Measurements from ENCODE around the gene TOB1. TPM values are rescaled to one million over a fixed set of nuclear protein-coding genes. Genes with fewer than 3 reads are reported as not detected.

Gene TOB1
- total RNA-seq, 1 donor from 2014 or later: 26.2 TPM

DNA sequence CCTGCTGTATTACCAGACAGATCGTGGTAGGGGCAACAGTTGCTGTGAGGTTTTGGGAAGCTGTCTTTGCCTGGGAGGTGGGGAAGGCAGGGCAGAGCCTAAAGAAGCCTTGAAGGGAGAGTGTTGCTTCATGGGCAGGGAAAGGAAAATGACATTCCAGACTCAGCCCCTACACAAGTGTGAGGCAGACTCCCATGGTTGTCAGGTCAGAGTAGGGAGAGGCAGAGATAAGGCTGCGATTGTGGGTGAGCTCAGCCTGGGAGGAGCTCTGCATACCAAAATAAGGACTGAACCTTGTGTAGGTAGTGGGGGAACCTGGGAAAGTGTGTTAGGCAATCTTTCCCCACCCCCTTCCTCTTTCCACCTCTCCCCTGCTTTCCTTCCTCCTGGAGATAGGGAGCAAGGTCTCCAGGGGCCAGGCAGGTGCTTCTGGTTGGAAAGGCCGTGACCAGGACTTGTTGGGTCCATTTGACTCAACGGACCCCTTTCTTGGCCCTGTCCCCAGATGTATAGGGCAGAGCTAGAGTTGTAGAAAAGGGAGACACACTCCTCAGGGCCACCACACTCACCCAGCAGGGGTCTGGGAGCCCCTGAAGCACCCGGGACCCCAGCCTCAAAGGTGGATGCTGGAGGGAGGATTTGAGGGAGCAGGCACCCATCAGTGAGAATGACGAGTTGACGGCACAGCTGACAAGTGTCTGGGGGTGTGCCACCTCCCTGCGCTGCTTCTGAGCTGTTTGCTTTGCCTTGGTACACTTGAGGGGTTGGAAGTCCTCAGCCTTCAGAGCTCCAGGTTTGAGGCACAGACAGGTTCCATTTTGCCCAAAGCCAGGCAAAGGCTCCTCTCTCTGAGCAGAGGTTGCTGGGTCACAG, 18.5 kb upstream of the TOB1 start:
- TF ChIP-seq, protein P1, sequence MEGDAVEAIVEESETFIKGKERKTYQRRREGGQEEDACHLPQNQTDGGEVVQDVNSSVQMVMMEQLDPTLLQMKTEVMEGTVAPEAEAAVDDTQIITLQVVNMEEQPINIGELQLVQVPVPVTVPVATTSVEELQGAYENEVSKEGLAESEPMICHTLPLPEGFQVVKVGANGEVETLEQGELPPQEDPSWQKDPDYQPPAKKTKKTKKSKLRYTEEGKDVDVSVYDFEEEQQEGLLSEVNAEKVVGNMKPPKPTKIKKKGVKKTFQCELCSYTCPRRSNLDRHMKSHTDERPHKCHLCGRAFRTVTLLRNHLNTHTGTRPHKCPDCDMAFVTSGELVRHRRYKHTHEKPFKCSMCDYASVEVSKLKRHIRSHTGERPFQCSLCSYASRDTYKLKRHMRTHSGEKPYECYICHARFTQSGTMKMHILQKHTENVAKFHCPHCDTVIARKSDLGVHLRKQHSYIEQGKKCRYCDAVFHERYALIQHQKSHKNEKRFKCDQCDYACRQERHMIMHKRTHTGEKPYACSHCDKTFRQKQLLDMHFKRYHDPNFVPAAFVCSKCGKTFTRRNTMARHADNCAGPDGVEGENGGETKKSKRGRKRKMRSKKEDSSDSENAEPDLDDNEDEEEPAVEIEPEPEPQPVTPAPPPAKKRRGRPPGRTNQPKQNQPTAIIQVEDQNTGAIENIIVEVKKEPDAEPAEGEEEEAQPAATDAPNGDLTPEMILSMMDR (conservative IDR thresholded peaks at IDR 0.05): no peak
- Mint-ChIP-seq H3K4me3 (no peak overlapping the region), H3K27ac (ENCODE audit: unreplicated experiment) (peak overlapping the region; percentile 16), H3K36me3 (ENCODE audit: low read depth) (no peaks in the 10 kb centered on the region), H3K27me3 (ENCODE audit: low read depth) (no peaks in the 10 kb centered on the region), H3K9me3 (peaks cover 3% of the 10 kb centered on the region), H3K4me1 (peaks cover 23% of the 10 kb centered on the region)
- DNase-seq (ENCODE audit: low read depth, low spot score): no peak

DNA sequence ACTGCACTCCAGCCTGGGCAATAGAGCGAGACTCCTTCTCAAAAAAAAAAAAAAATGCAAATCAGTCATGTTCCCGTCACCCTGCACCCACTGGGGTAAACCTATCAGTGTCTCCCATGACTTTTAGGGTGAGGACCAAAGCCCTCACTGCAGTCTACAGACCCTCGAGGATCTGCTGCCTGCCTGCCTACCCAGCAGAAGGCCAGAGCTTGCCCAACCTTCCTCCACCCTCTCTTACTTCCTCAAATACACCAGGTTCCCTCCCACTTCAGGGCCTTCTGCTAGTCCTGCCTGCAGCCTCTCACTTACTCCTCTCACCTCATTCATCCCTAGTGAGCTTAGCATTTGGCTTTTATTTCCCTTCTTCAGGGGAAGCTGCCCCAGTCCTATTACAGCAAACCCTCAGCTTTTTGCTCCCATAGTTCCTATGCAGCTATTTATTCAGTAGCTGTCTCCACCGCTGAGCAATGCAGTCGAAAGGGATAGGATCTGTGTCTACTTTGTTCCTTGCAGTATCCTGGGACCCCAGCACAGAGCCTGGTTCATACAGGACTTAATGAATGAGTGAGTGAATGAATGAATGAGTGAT, 17.8 kb upstream of the TOB1 start:
- Mint-ChIP-seq H3K27me3 (ENCODE audit: low read depth) (no peaks in the 10 kb centered on the region), H3K4me3 (no peak overlapping the region), H3K4me1 (peaks cover 18% of the 10 kb centered on the region), H3K36me3 (ENCODE audit: low read depth) (peaks cover 1% of the 10 kb centered on the region), H3K27ac (ENCODE audit: unreplicated experiment) (peak overlapping the region; percentile 16), H3K9me3 (peaks cover 4% of the 10 kb centered on the region)
- TF ChIP-seq, protein P1 (conservative IDR thresholded peaks at IDR 0.05): no peak
- no peak for DNase-seq (ENCODE audit: low read depth, low spot score)

DNA sequence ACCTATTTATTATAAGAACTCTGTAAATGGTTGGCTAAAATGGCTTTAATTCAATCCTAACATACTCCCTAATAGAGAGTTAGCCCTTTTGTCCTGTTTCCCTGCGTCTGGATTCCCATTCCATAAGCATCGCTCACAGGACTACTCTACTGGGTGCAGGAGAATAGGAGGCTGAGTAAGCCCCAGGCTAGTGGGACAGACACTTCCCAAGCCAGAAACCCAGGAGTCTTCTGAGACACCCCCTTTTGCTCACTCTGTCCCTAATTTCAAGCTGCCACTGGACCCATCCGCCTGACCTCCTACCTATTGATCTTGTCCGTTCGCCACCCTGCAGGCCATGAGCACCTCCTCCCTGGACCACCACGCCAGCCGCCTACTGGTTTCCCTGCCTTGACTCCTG, 16.7 kb upstream of the TOB1 start:
- Mint-ChIP-seq H3K4me1 (peaks cover 16% of the 10 kb centered on the region), H3K36me3 (ENCODE audit: low read depth) (peaks cover 2% of the 10 kb centered on the region), H3K4me3 (no peak overlapping the region), H3K27ac (ENCODE audit: unreplicated experiment) (no peak overlapping the region), H3K27me3 (ENCODE audit: low read depth) (no peaks in the 10 kb centered on the region), H3K9me3 (peaks cover 5% of the 10 kb centered on the region)
- DNase-seq (ENCODE audit: low read depth, low spot score): no peak
- TF ChIP-seq, protein P1 (conservative IDR thresholded peaks at IDR 0.05): no peak

DNA sequence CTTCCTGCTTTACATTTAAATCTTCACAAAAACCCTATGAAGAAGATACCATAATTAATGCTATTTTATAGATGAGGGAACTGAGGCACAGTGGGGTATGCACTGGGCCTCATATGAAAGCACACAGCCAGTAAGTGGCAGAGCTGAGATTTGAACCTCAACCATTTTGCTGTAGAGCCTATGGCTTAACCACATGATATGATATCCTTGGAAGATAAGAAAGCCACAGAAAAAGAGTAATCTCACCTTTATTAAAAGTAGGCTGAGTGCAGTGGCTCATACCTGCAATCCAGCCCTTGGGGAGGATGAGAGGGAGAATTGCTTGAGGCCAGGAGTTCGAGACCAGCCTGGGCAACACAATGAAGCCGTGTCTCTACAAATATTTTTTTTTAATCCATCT, 15.0 kb upstream of the TOB1 start:
- Mint-ChIP-seq H3K27ac (ENCODE audit: unreplicated experiment) (no peak overlapping the region), H3K9me3 (peaks cover 5% of the 10 kb centered on the region), H3K4me1 (peaks cover 3% of the 10 kb centered on the region), H3K27me3 (ENCODE audit: low read depth) (no peaks in the 10 kb centered on the region), H3K4me3 (no peak overlapping the region), H3K36me3 (ENCODE audit: low read depth) (peaks cover 2% of the 10 kb centered on the region)
- DNase-seq (ENCODE audit: low read depth, low spot score): no peak
- TF ChIP-seq, protein P1 (conservative IDR thresholded peaks at IDR 0.05): no peak

DNA sequence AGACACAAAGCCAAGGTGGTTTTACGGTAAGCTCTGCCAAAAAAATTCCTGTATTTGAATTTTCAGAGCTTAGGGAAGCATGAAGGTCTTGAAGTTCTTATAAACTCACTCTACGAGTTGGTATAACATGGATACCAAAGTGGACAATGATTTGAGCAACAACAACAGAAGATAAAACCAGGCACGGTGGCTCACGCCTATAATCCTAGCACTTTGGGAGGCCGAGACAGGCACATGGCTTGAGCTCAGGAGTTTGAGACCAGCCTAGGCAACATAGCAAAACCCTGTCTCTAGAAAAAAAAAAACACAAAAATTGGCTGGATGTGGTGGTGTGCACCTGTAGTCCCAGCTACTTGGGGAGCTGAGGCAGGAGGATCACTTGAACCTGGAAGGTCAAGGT, 12.9 kb upstream of the TOB1 start:
- DNase-seq (ENCODE audit: low read depth, low spot score): no peak
- Mint-ChIP-seq H3K27ac (ENCODE audit: unreplicated experiment) (no peak overlapping the region), H3K9me3 (peaks cover 5% of the 10 kb centered on the region), H3K27me3 (ENCODE audit: low read depth) (no peaks in the 10 kb centered on the region), H3K4me3 (no peak overlapping the region), H3K4me1 (peaks cover 2% of the 10 kb centered on the region), H3K36me3 (ENCODE audit: low read depth) (peaks cover 2% of the 10 kb centered on the region)
- TF ChIP-seq, protein P1 (conservative IDR thresholded peaks at IDR 0.05): no peak
